ENCODE results near the gene SLC25A19. TPM values are rescaled to one million over a fixed set of nuclear protein-coding genes. Genes with fewer than 3 reads are reported as not detected.

The SLC25A19 gene
- total and polyA plus RNA-seq, 2 of the 8 experiments (the other 6 are each of a cell fraction or from before 2014, with no cell fraction given) = 28.6 to 32.6 TPM

GRCh38 chr17:75269844-75270217 lies 19.4 kb downstream of the SLC25A19 start (continued):
- TF ChIP-seq CTCF (IDR thresholded peaks at IDR 0.05; ENCODE audit: control extremely low read depth in 1 of 3, insufficient read depth in 1 of 3, low read depth in 1 of 3, low read length in 3 of 3) (no peak), KDM4A (IDR thresholded peaks at IDR 0.05; ENCODE audit: low read depth, low read length, severe bottlenecking) (no peak), POLR2A (IDR thresholded peaks at IDR 0.05; ENCODE audit: control extremely low read depth in 1 of 2, low read depth in 2 of 2, low read length in 2 of 2) (no peak), RAD21 (IDR thresholded peaks at IDR 0.05 in 1 of 2, conservative IDR thresholded peaks at IDR 0.05 in 1 of 2; ENCODE audit: low read depth in 2 of 2, low read length in 2 of 2) (no peak), EGR1 (IDR thresholded peaks at IDR 0.05; ENCODE audit: borderline replicate concordance, low read depth, low read length) (no peak), BRCA1 (IDR thresholded peaks at IDR 0.05; ENCODE audit: low read depth, low read length) (no peak), SP1 (IDR thresholded peaks at IDR 0.05; ENCODE audit: low read depth, low read length) (no peak), GABPA (IDR thresholded peaks at IDR 0.05; ENCODE audit: borderline replicate concordance, insufficient read depth, low read length) (no peak)
